PC-9 (cell line): ENCODE results near the gene PBX1. TPM values are rescaled to one million over a fixed set of nuclear protein-coding genes. Genes with fewer than 3 reads are reported as not detected.

Experiments
- BruUV-seq: library from RNA; stranded (reverse); fragments of 400-500 nt; replicated peaks from 2 replicates; lab custom pipeline; 2021; lab: Mats Ljungman, UMichigan
- CTCF ChIA-PET: fragments of 300-600 bp; sonication (Branson Sonifier 250); formaldehyde crosslinking; loops from one replicate; lab custom pipeline; 2022; ENCODE audit warnings: antibody characterized with exemption; lab: Charles Lee
- POLR2A ChIA-PET: fragments of 300-600 bp; sonication (Branson Sonifier 250); formaldehyde crosslinking; loops from one replicate; lab custom pipeline; 2022; ENCODE audit warnings: antibody characterized with exemption; ENCODE audit not compliant: unreplicated experiment; lab: Charles Lee
- DNase-seq, 2 experiments: peaks; one replicate each; pipeline versions ENCODE4 v3.0.0 to v3.0.0-alpha.2; 2015 to 2022; ENCODE audit warnings: mixed read lengths in 1 of 2
- H2AFZ ChIP-seq: fragments of 200-600 bp; sonication (generic); 2 replicates; pipeline ENCODE4 v1.8.1; 2017; ENCODE audit warnings: antibody characterized with exemption
- H3F3A ChIP-seq: fragments of 200-600 bp; sonication (generic); 2 replicates; pipeline ENCODE4 v1.8.1; 2017; ENCODE audit warnings: antibody characterized with exemption, mild to moderate bottlenecking, low read depth; ENCODE audit not compliant: insufficient read depth
- H3K27ac ChIP-seq: fragments of 200-600 bp; sonication (generic); 2 replicates; pipeline ENCODE4 v1.6.1; 2016; ENCODE audit warnings: mixed run types
- H3K27me3 ChIP-seq: fragments of 200-600 bp; sonication (generic); 2 replicates; pipeline ENCODE4 v1.6.1; 2016; ENCODE audit warnings: low read depth, mixed run types; ENCODE audit not compliant: insufficient read depth
- H3K36me3 ChIP-seq: fragments of 200-600 bp; sonication (generic); 2 replicates; pipeline ENCODE4 v1.6.1; 2016; ENCODE audit warnings: low read depth, mixed run types
- H3K4me1 ChIP-seq: fragments of 200-600 bp; sonication (generic); replicated peaks from 2 replicates; pipeline ENCODE4 v1.6.1; 2016; ENCODE audit warnings: mixed run types; ENCODE audit not compliant: insufficient read depth
- H3K4me2 ChIP-seq: fragments of 200-600 bp; sonication (generic); 2 replicates; pipeline ENCODE4 v1.6.1; 2017; ENCODE audit warnings: mixed run types
- H3K4me3 ChIP-seq: fragments of 200-600 bp; sonication (generic); 2 replicates; pipeline ENCODE4 v1.6.1; 2016; ENCODE audit warnings: mixed run types
- H3K79me2 ChIP-seq: fragments of 200-600 bp; sonication (generic); 2 replicates; pipeline ENCODE4 v1.6.1; 2017; ENCODE audit warnings: low read depth, mixed run types
- H3K9me2 ChIP-seq: fragments of 200-600 bp; sonication (generic); 2 replicates; pipeline ENCODE4 v1.8.1; 2017; ENCODE audit warnings: mild to moderate bottlenecking; ENCODE audit not compliant: insufficient read depth
- H3K9me3 ChIP-seq: fragments of 200-600 bp; sonication (generic); 2 replicates; pipeline ENCODE4 v1.8.1; 2016; ENCODE audit warnings: low read depth; ENCODE audit not compliant: insufficient read depth
- H4K20me1 ChIP-seq: fragments of 200-600 bp; sonication (generic); 2 replicates; pipeline ENCODE4 v1.8.1; 2017; ENCODE audit not compliant: insufficient read depth
- EZH2 ChIP-seq: fragments of 200-600 bp; sonication (generic); IDR thresholded peaks from 2 replicates; pipeline ENCODE4 v1.8.0; 2017; ENCODE audit warnings: antibody characterized with exemption, low read depth
- intact Hi-C: fragments of 100-400 bp; cut with micrococcal nuclease; formaldehyde crosslinking; loops from one replicate; pipeline ENCODE4 v1.10.0; 2022; ENCODE audit not compliant: unreplicated experiment
- total RNA-seq: library from RNA; stranded (reverse); gene quantifications from 2 replicates; pipeline ENCODE4 v1.2.3, GENCODE V29; 2021
- TF ChIP-seq, protein P1 (sequence below): fragments of 200-600 bp; sonication (generic); conservative IDR thresholded peaks from 2 replicates; pipeline ENCODE4 v1.6.1; 2017; ENCODE audit warnings: mixed run types, antibody characterized with exemption, mild to moderate bottlenecking, moderate library complexity

The PBX1 gene
- total RNA-seq, 1 experiment from 2014 or later = 57.7 TPM

- no TSS peak for BruUV-seq
- Histone ChIP-seq H3K4me1 (peaks cover 67% of the 10 kb centered on the region), H4K20me1 (no peaks in the 10 kb centered on the region), H3K4me3 (no peak overlapping the region), H3K36me3 (0 out of 2 replicates have a peak, but pooled peaks cover 7% of the 10 kb centered on the region), H2AFZ (no peak overlapping the region), H3F3A (peaks cover 45% of the 10 kb centered on the region), H3K9me3 (no peaks in the 10 kb centered on the region), H3K79me2 (peaks cover 24% of the 10 kb centered on the region), H3K4me2 (no peak overlapping the region), H3K9me2 (no peaks in the 10 kb centered on the region), H3K27me3 (no peaks in the 10 kb centered on the region), H3K27ac (peak overlapping the region; percentile 98)
- no peak for DNase-seq
- CTCF ChIA-PET = no interaction called here
- POLR2A ChIA-PET = no interaction called here
- TF ChIP-seq EZH2 = no peak
- TF ChIP-seq, protein P1, sequence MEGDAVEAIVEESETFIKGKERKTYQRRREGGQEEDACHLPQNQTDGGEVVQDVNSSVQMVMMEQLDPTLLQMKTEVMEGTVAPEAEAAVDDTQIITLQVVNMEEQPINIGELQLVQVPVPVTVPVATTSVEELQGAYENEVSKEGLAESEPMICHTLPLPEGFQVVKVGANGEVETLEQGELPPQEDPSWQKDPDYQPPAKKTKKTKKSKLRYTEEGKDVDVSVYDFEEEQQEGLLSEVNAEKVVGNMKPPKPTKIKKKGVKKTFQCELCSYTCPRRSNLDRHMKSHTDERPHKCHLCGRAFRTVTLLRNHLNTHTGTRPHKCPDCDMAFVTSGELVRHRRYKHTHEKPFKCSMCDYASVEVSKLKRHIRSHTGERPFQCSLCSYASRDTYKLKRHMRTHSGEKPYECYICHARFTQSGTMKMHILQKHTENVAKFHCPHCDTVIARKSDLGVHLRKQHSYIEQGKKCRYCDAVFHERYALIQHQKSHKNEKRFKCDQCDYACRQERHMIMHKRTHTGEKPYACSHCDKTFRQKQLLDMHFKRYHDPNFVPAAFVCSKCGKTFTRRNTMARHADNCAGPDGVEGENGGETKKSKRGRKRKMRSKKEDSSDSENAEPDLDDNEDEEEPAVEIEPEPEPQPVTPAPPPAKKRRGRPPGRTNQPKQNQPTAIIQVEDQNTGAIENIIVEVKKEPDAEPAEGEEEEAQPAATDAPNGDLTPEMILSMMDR = no peak
- intact Hi-C loops = loop anchor here (5.0 kb wide), 1 partner anchor 217 kb away; the partner anchor contains the start of gene PBX1
Measured at GRCh38 chr1:164774413-164774812, 215.4 kb downstream of the PBX1 start.

- no peak overlapping the region for H2AFZ ChIP-seq
- CTCF ChIA-PET = no interaction called here
- POLR2A ChIA-PET = no interaction called here
- no peaks in the 10 kb centered on the region for H3K9me2 ChIP-seq
- H3K27me3 ChIP-seq = no peaks in the 10 kb centered on the region
- no peak overlapping the region for H3K4me3 ChIP-seq
- peaks cover 19% of the 10 kb centered on the region for H3K79me2 ChIP-seq
- no peaks in the 10 kb centered on the region for H3K9me3 ChIP-seq
- no peak overlapping the region for H3K27ac ChIP-seq
- no peak overlapping the region for H3K4me2 ChIP-seq
- intact Hi-C loops = loop anchor here (5.0 kb wide), 1 partner anchor 218 kb away; the partner anchor contains the start of gene PBX1
- TF ChIP-seq, protein P1 = no peak
- TF ChIP-seq EZH2 = no peak
- no peak for DNase-seq
- peaks cover 61% of the 10 kb centered on the region for H3K4me1 ChIP-seq
- no peaks in the 10 kb centered on the region for H4K20me1 ChIP-seq
- BruUV-seq = no TSS peak
- peaks cover 43% of the 10 kb centered on the region for H3F3A ChIP-seq
- 0 out of 2 replicates have a peak, but pooled peaks cover 7% of the 10 kb centered on the region for H3K36me3 ChIP-seq
Measured at GRCh38 chr1:164774819-164775654, 216.1 kb downstream of the PBX1 start.

DNA sequence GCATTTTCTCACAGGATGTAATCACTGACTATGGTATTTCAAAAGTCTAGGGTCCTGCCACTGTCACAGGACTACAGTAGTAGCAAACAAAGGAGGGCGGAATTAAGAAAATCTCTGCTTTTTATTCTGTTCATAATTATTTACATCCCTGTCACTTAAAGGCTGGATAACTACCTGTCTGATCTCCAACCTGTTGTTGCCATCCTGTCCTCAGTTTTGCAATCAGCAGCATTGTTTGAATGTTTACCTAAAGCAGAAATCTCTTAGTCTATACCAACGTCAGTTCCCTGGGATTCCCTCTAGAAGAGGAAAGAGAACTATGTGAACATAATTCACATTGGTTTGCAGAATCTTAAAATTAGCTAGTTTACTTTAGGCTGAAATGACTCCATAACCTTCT is 218.5 kb downstream of the PBX1 start:
- H3K9me2 ChIP-seq = no peaks in the 10 kb centered on the region
- peaks cover 18% of the 10 kb centered on the region; the same call in 1 of the 2 replicates for H3F3A ChIP-seq
- POLR2A ChIA-PET = no interaction called here
- intact Hi-C loops = no loop called here
- 0 out of 2 replicates have a peak, but pooled peaks cover 7% of the 10 kb centered on the region for H3K36me3 ChIP-seq
- DNase-seq = no peak
- peak overlapping the region; percentile 6; the same call in 1 of the 2 replicates for H3K4me2 ChIP-seq
- H2AFZ ChIP-seq = no peak overlapping the region
- no peaks in the 10 kb centered on the region for H4K20me1 ChIP-seq
- CTCF ChIA-PET = no interaction called here
- H3K27me3 ChIP-seq = no peaks in the 10 kb centered on the region
- H3K27ac ChIP-seq = peak overlapping the region; percentile 22; the same call in 1 of the 2 replicates
- no peak for TF ChIP-seq EZH2
- TF ChIP-seq, protein P1 = no peak
- peaks cover 36% of the 10 kb centered on the region for H3K4me1 ChIP-seq
- no peak overlapping the region for H3K4me3 ChIP-seq
- no TSS peak for BruUV-seq
- peaks cover 19% of the 10 kb centered on the region for H3K79me2 ChIP-seq
- H3K9me3 ChIP-seq = no peaks in the 10 kb centered on the region
